PC-9 (cell line): Measurements from ENCODE around the gene SPAG9.

Experiments
- CTCF ChIP-seq: fragments of 200-600 bp; sonication (generic); conservative IDR thresholded peaks from 2 replicates; pipeline ENCODE4 v1.6.1; 2017; ENCODE audit warnings: mixed run types, antibody characterized with exemption, mild to moderate bottlenecking, moderate library complexity
- EZH2 ChIP-seq: fragments of 200-600 bp; sonication (generic); IDR thresholded peaks from 2 replicates; pipeline ENCODE4 v1.8.0; 2017; ENCODE audit warnings: antibody characterized with exemption, low read depth

- no peak for TF ChIP-seq CTCF
- no peak for TF ChIP-seq EZH2
Measured at GRCh38 chr17:50924800-50925199, 195.9 kb downstream of the SPAG9 start.
